ENCODE data around the gene TAGAP. TPM values are rescaled to one million over a fixed set of nuclear protein-coding genes. Genes with fewer than 3 reads are reported as not detected.
A peak's percentile ranks its signal among the peaks of the same experiment; 100 is the strongest.

Gene TAGAP
- total RNA-seq, 2 experiments from 2014 or later = 245 to 261 TPM

DNA sequence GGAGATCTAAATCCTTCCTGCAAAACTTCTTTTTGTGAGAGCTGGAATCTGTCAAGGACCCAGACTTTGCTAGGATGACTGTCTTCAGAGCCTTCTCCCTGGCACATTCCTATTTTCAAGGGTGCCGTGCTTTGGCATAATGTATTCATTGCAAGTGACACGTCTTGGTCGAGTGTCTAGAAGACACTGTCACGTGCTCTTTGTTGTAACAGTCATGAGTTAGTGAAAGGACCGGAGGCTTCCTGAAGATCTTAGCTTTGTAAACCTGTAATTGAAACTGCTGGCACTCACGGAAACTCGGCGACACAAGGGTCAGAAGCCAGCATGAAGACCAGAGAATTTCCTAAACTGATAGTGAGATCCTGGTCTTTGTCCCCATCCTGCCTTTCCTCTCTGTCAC is 19.7 kb upstream of the TAGAP start:
- DNase-seq (peak in 3 of 14 experiments; percentile 32 to 52 (median 44)), ATAC-seq (ENCODE audit: poor library complexity) (no peak)
- ChIA-PET CTCF (interaction anchor here (2.2 to 4.4 kb wide), 3 partner anchors 22 to 39 kb away, joined by 6 to 17 read pairs (median 7); no protein-coding TSS in a partner anchor), POLR2A (interaction anchor here (0.8 to 6.7 kb wide), 12 partner anchors 8 to 65 kb away, joined by 3 to 146 read pairs (median 5); partner anchors contain the start of genes RSPH3 and TAGAP)
- intact Hi-C loops (cut with DNase I, micrococcal nuclease) = loop anchor here in 1 of 2 experiments (2.0 kb wide), 1 partner anchor 30 kb away; no protein-coding TSS in a partner anchor
- Mint-ChIP-seq H3K4me3 (peak overlapping the region; percentile 66), H3K9me3 (no peaks in the 10 kb centered on the region), H3K36me3 (ENCODE audit: low read depth) (no peaks in the 10 kb centered on the region), H3K4me1 (ENCODE audit: low read depth) (peaks cover 90% of the 10 kb centered on the region), H3K27me3 (no peaks in the 10 kb centered on the region), H3K27ac (peak overlapping the region; percentile 96)
- H3K4me3 ChIP-seq (ENCODE audit: low read length) = no peak overlapping the region
- H3K9me3 ChIP-seq (ENCODE audit: control insufficient read depth in 1 of 2, insufficient read depth in 1 of 2, low read length in 2 of 2) = no peaks in the 10 kb centered on the region
- TF ChIP-seq, protein P1, sequence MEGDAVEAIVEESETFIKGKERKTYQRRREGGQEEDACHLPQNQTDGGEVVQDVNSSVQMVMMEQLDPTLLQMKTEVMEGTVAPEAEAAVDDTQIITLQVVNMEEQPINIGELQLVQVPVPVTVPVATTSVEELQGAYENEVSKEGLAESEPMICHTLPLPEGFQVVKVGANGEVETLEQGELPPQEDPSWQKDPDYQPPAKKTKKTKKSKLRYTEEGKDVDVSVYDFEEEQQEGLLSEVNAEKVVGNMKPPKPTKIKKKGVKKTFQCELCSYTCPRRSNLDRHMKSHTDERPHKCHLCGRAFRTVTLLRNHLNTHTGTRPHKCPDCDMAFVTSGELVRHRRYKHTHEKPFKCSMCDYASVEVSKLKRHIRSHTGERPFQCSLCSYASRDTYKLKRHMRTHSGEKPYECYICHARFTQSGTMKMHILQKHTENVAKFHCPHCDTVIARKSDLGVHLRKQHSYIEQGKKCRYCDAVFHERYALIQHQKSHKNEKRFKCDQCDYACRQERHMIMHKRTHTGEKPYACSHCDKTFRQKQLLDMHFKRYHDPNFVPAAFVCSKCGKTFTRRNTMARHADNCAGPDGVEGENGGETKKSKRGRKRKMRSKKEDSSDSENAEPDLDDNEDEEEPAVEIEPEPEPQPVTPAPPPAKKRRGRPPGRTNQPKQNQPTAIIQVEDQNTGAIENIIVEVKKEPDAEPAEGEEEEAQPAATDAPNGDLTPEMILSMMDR (IDR thresholded peaks at IDR 0.05) = no peak
- peaks cover 61% of the 10 kb centered on the region for H3K4me1 ChIP-seq (ENCODE audit: insufficient read depth, low read length)
- no peaks in the 10 kb centered on the region for H3K36me3 ChIP-seq (ENCODE audit: insufficient read depth, low read length)
- peak overlapping the region; percentile 13 to 84 for H3K27ac ChIP-seq (ENCODE audit: low read depth in 1 of 2, low read length in 2 of 2)
- no peaks in the 10 kb centered on the region for H3K27me3 ChIP-seq (ENCODE audit: control insufficient read depth in 1 of 2, insufficient read depth in 2 of 2, low read length in 2 of 2)

- TF ChIP-seq, protein P1 (IDR thresholded peaks at IDR 0.05) = no peak
- H3K27me3 ChIP-seq (ENCODE audit: control insufficient read depth in 1 of 2, insufficient read depth in 2 of 2, low read length in 2 of 2) = no peaks in the 10 kb centered on the region
- CTCF ChIA-PET = interaction anchor here (1.0 to 4.4 kb wide), 5 partner anchors 11 to 71 kb away, joined by 3 to 17 read pairs (median 6); no protein-coding TSS in a partner anchor
- no peaks in the 10 kb centered on the region for H3K9me3 ChIP-seq (ENCODE audit: control insufficient read depth in 1 of 2, insufficient read depth in 1 of 2, low read length in 2 of 2)
- peaks cover 90% of the 10 kb centered on the region for H3K4me1 Mint-ChIP-seq (ENCODE audit: low read depth)
- no peaks in the 10 kb centered on the region for H3K36me3 ChIP-seq (ENCODE audit: insufficient read depth, low read length)
- no peaks in the 10 kb centered on the region for H3K9me3 Mint-ChIP-seq
- peak overlapping the region; percentile 96 for H3K27ac Mint-ChIP-seq
- no peaks in the 10 kb centered on the region for H3K36me3 Mint-ChIP-seq (ENCODE audit: low read depth)
- no peak overlapping the region for H3K4me3 ChIP-seq (ENCODE audit: low read length)
- ATAC-seq (ENCODE audit: poor library complexity) (no peak), DNase-seq (no peak)
- peak overlapping the region; percentile 84 to 90 for H3K27ac ChIP-seq (ENCODE audit: low read depth in 1 of 2, low read length in 2 of 2)
- H3K27me3 Mint-ChIP-seq = no peaks in the 10 kb centered on the region
- peaks cover 61% of the 10 kb centered on the region for H3K4me1 ChIP-seq (ENCODE audit: insufficient read depth, low read length)
- intact Hi-C loops (cut with DNase I, micrococcal nuclease) = no loop called here
- POLR2A ChIA-PET = interaction anchor here (0.6 to 6.7 kb wide), 16 partner anchors 9 to 646 kb away, joined by 3 to 146 read pairs (median 9); partner anchors contain the start of genes RSPH3 and TAGAP
- H3K4me3 Mint-ChIP-seq = peak overlapping the region; percentile 22
These were observed 18.8 kb upstream of the TAGAP start for GRCh38 chr6:159063549-159063948.

- no peaks in the 10 kb centered on the region for H3K9me3 ChIP-seq (ENCODE audit: control insufficient read depth in 1 of 2, insufficient read depth in 1 of 2, low read length in 2 of 2)
- POLR2A ChIA-PET = interaction anchor here (0.9 to 6.7 kb wide), 17 partner anchors 9 to 273 kb away, joined by 3 to 146 read pairs (median 9); partner anchors contain the start of genes RSPH3 and TAGAP
- TF ChIP-seq, protein P1 (IDR thresholded peaks at IDR 0.05) = no peak
- H3K4me1 Mint-ChIP-seq (ENCODE audit: low read depth) = peaks cover 87% of the 10 kb centered on the region
- no peaks in the 10 kb centered on the region for H3K27me3 Mint-ChIP-seq
- intact Hi-C loops (cut with DNase I, micrococcal nuclease) = loop anchor here in 1 of 2 experiments (1.0 kb wide), 2 partner anchors 18 to 35 kb away; no protein-coding TSS in a partner anchor
- H3K4me3 Mint-ChIP-seq = peak overlapping the region; percentile 67
- no peaks in the 10 kb centered on the region for H3K27me3 ChIP-seq (ENCODE audit: control insufficient read depth in 1 of 2, insufficient read depth in 2 of 2, low read length in 2 of 2)
- no peaks in the 10 kb centered on the region for H3K36me3 Mint-ChIP-seq (ENCODE audit: low read depth)
- H3K4me3 ChIP-seq (ENCODE audit: low read length) = peak overlapping the region; percentile 17
- peak overlapping the region; percentile 96 for H3K27ac Mint-ChIP-seq
- peak in 1 of 14 experiments; percentile 53 for DNase-seq
- CTCF ChIA-PET = interaction anchor here (0.8 to 4.4 kb wide), 6 partner anchors 12 to 71 kb away, joined by 3 to 17 read pairs (median 4); partner anchors contain the start of gene TAGAP
- no peaks in the 10 kb centered on the region for H3K9me3 Mint-ChIP-seq
- no peak for ATAC-seq (ENCODE audit: poor library complexity)
- H3K36me3 ChIP-seq (ENCODE audit: insufficient read depth, low read length) = no peaks in the 10 kb centered on the region
- H3K27ac ChIP-seq (ENCODE audit: low read depth in 1 of 2, low read length in 2 of 2) = peak overlapping the region; percentile 84 to 90
- peaks cover 61% of the 10 kb centered on the region for H3K4me1 ChIP-seq (ENCODE audit: insufficient read depth, low read length)
These were observed 18.2 kb upstream of the TAGAP start for GRCh38 chr6:159062976-159063375.

All from CD4-positive, alpha-beta T cell (primary cell).